Loucy (cell line): ENCODE results near the gene EFCAB14.

Experiments used
- H2AFZ ChIP-seq: fragments of 200-600 bp; sonication (generic); 2 replicates; pipeline ENCODE4 v1.6.0; 2016; ENCODE audit warnings: antibody characterized with exemption, mild to moderate bottlenecking, low read length, moderate library complexity
- H3F3A ChIP-seq: fragments of 200-600 bp; 2 replicates; pipeline ENCODE4 v1.6.0; 2016; ENCODE audit warnings: antibody characterized with exemption, low read depth, mild to moderate bottlenecking
- H3K27me3 ChIP-seq: fragments of 200-600 bp; sonication (generic); 2 replicates; pipeline ENCODE4 v1.6.1; 2014; ENCODE audit warnings: low read length, mild to moderate bottlenecking; ENCODE audit not compliant: insufficient read depth, poor library complexity, severe bottlenecking
- H3K36me3 ChIP-seq: fragments of 200-600 bp; sonication (generic); 2 replicates; pipeline ENCODE4 v1.6.1; 2016; ENCODE audit warnings: low read length; ENCODE audit not compliant: insufficient read depth
- H3K4me1 ChIP-seq: fragments of 200-600 bp; sonication (generic); 2 replicates; pipeline ENCODE4 v1.5.1; 2014; ENCODE audit warnings: low read length, mild to moderate bottlenecking; ENCODE audit not compliant: insufficient read depth, poor library complexity, severe bottlenecking
- H3K4me2 ChIP-seq: fragments of 200-600 bp; sonication (generic); 2 replicates; pipeline ENCODE4 v1.6.0; 2014; ENCODE audit warnings: antibody characterized with exemption, low read length, low read depth, mild to moderate bottlenecking; ENCODE audit not compliant: poor library complexity, severe bottlenecking
- H3K4me3 ChIP-seq: fragments of 200-600 bp; sonication (generic); 2 replicates; pipeline ENCODE4 v1.5.1; 2014; ENCODE audit warnings: low read length, mild to moderate bottlenecking, mixed read lengths; ENCODE audit not compliant: poor library complexity, severe bottlenecking
- H3K79me2 ChIP-seq: fragments of 200-600 bp; sonication (generic); 2 replicates; pipeline ENCODE4 v1.6.1; 2014; ENCODE audit warnings: low read length; ENCODE audit not compliant: insufficient read depth
- H3K9ac ChIP-seq: fragments of 200-600 bp; sonication (generic); 2 replicates; pipeline ENCODE4 v1.6.0; 2014; ENCODE audit warnings: mild to moderate bottlenecking, low read depth, low read length, moderate library complexity; ENCODE audit not compliant: poor library complexity, severe bottlenecking
- H3K9me2 ChIP-seq: fragments of 200-600 bp; sonication (generic); replicated peaks from 2 replicates; pipeline ENCODE4 v1.6.1; 2016; ENCODE audit warnings: low read depth, low read length, mixed read lengths
- H3K9me3 ChIP-seq: fragments of 200-600 bp; sonication (generic); 2 replicates; pipeline ENCODE4 v1.6.1; 2014; ENCODE audit warnings: mild to moderate bottlenecking, antibody characterized with exemption, low read length, low read depth; ENCODE audit not compliant: insufficient read depth
- H4K20me1 ChIP-seq: fragments of 200-600 bp; sonication (generic); 2 replicates; pipeline ENCODE4 v1.6.0; 2014; ENCODE audit warnings: antibody characterized with exemption, low read length, mild to moderate bottlenecking; ENCODE audit not compliant: insufficient read depth, poor library complexity, severe bottlenecking
- CTCF ChIP-seq: fragments of 200-600 bp; sonication (generic); conservative IDR thresholded peaks from 2 replicates; pipeline ENCODE4 v1.5.1; 2014; ENCODE audit warnings: mild to moderate bottlenecking, antibody characterized with exemption, low read length
- EZH2phosphoT487 ChIP-seq: fragments of 200-600 bp; IDR thresholded peaks from 2 replicates; pipeline ENCODE4 v1.6.1; 2018; ENCODE audit warnings: antibody characterized with exemption, mild to moderate bottlenecking, moderate library complexity, borderline replicate concordance

EFCAB14 gene

GRCh38 chr1:46764402-46764801, 45.5 kb upstream of the EFCAB14 start:
- Histone ChIP-seq H3K4me2 (no peak overlapping the region), H3K27me3 (no peaks in the 10 kb centered on the region), H2AFZ (no peak overlapping the region), H4K20me1 (no peaks in the 10 kb centered on the region), H3K9me2 (no peaks in the 10 kb centered on the region), H3K9ac (no peak overlapping the region), H3K79me2 (no peaks in the 10 kb centered on the region), H3K4me3 (no peak overlapping the region), H3K36me3 (no peaks in the 10 kb centered on the region), H3K4me1 (no peaks in the 10 kb centered on the region), H3F3A (no peaks in the 10 kb centered on the region), H3K9me3 (peaks cover 4% of the 10 kb centered on the region; the same call in 1 of the 2 replicates)
- TF ChIP-seq CTCF, result no peak
- TF ChIP-seq EZH2phosphoT487, result no peak

DNA sequence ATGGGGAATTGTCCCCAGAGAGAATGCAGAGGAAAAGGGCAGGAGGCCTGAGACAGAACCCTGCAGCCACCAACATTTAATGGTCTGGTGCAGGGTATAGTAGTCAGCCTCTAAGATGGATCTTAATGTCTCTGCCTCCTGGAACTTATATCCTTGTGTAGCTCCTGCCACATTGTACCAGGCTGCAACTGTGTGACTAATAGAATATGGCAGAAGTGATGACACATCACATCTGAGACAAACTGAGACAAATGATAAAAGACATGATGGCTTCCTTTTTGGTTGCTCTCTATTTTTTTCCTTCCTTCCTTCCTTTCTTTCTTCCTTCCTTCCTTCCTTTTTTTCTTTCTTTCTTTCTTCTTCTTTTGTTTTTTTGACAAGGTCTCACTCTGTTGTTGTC, 42.8 kb upstream of the EFCAB14 start:
- Histone ChIP-seq H3K79me2 (no peaks in the 10 kb centered on the region), H3K27me3 (no peaks in the 10 kb centered on the region), H3K4me1 (no peaks in the 10 kb centered on the region), H4K20me1 (no peaks in the 10 kb centered on the region), H3K36me3 (no peaks in the 10 kb centered on the region), H3K9ac (no peak overlapping the region), H3K4me3 (no peak overlapping the region), H3K9me3 (no peaks in the 10 kb centered on the region), H3K4me2 (no peak overlapping the region), H2AFZ (no peak overlapping the region), H3K9me2 (no peaks in the 10 kb centered on the region), H3F3A (no peaks in the 10 kb centered on the region)
- no peak for TF ChIP-seq EZH2phosphoT487
- no peak for TF ChIP-seq CTCF

DNA sequence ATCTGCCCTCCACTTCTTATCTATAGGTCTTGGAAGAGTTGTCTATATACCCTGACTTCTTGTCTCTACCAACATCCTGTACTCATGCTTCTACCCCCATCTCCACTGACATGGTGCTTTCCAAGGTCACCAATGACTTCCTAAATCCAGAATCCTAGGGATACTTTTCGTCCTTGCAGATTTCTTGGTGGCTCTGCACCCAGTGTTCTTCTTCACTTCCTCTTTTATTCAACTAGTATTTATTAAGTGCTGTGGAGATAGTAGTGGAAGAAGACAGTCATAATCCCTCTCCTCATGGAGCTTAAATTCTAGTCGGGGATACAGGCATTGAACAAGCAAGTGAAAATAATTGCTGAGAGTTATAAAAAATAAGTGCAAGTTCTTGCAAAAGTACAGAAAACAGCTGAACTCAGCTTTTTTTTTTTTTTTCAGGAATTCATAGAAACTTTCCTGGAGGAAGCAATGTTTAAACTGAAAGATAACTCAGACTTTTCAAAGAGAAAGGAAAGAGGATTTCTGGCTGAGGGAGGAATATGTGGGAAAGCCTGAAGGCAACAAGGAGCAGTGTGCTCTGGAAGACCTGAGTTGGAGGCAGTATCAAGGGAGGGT, 41.7 kb upstream of the EFCAB14 start:
- TF ChIP-seq CTCF (no peak), EZH2phosphoT487 (no peak)
- no peak overlapping the region for H3K9ac ChIP-seq

More for the DNA sequence above, 41.7 kb upstream of the EFCAB14 start:
- H3K79me2 ChIP-seq, result no peaks in the 10 kb centered on the region
- H3K9me3 ChIP-seq, result no peaks in the 10 kb centered on the region
- H3K36me3 ChIP-seq, result no peaks in the 10 kb centered on the region
- no peaks in the 10 kb centered on the region for H3K9me2 ChIP-seq
- no peaks in the 10 kb centered on the region for H3K4me1 ChIP-seq
- H3F3A ChIP-seq, result no peaks in the 10 kb centered on the region
- H3K27me3 ChIP-seq, result no peaks in the 10 kb centered on the region
- no peak overlapping the region for H3K4me2 ChIP-seq
- H2AFZ ChIP-seq, result no peak overlapping the region
- H4K20me1 ChIP-seq, result no peaks in the 10 kb centered on the region
- H3K4me3 ChIP-seq, result no peak overlapping the region
